ENCODE measurements around the gene SMAD3. TPM values are rescaled to one million over a fixed set of nuclear protein-coding genes. Genes with fewer than 3 reads are reported as not detected.

SMAD3 gene
- total and polyA plus RNA-seq, 10 of the 15 experiments (the other 5 are each of a cell fraction or from before 2014, with no cell fraction given) = 5.6 to 43.2 (median 16.0) TPM

DNA sequence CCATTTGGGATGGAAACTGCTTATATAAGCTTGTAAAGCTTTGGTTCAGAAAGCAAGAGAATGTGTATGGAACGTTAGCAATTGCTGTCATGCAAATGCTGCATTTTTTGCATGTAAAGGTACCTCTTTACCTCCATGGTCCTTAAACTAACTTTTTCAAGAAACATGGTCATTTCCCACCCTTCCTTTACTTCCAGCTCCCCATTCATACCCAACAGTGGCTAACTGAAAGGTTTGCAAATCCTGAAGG lies 84.3 kb downstream of the SMAD3 start (continued):
- TF ChIP-seq, protein P1, sequence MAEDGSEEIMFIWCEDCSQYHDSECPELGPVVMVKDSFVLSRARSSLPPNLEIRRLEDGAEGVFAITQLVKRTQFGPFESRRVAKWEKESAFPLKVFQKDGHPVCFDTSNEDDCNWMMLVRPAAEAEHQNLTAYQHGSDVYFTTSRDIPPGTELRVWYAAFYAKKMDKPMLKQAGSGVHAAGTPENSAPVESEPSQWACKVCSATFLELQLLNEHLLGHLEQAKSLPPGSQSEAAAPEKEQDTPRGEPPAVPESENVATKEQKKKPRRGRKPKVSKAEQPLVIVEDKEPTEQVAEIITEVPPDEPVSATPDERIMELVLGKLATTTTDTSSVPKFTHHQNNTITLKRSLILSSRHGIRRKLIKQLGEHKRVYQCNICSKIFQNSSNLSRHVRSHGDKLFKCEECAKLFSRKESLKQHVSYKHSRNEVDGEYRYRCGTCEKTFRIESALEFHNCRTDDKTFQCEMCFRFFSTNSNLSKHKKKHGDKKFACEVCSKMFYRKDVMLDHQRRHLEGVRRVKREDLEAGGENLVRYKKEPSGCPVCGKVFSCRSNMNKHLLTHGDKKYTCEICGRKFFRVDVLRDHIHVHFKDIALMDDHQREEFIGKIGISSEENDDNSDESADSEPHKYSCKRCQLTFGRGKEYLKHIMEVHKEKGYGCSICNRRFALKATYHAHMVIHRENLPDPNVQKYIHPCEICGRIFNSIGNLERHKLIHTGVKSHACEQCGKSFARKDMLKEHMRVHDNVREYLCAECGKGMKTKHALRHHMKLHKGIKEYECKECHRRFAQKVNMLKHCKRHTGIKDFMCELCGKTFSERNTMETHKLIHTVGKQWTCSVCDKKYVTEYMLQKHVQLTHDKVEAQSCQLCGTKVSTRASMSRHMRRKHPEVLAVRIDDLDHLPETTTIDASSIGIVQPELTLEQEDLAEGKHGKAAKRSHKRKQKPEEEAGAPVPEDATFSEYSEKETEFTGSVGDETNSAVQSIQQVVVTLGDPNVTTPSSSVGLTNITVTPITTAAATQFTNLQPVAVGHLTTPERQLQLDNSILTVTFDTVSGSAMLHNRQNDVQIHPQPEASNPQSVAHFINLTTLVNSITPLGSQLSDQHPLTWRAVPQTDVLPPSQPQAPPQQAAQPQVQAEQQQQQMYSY (CRISPR knock-in tag; IDR thresholded peaks at IDR 0.05) = no peak
- TF ChIP-seq SPI1 (IDR thresholded peaks at IDR 0.05; ENCODE audit: borderline replicate concordance, insufficient read depth, low read depth, low read length) = no peak

DNA sequence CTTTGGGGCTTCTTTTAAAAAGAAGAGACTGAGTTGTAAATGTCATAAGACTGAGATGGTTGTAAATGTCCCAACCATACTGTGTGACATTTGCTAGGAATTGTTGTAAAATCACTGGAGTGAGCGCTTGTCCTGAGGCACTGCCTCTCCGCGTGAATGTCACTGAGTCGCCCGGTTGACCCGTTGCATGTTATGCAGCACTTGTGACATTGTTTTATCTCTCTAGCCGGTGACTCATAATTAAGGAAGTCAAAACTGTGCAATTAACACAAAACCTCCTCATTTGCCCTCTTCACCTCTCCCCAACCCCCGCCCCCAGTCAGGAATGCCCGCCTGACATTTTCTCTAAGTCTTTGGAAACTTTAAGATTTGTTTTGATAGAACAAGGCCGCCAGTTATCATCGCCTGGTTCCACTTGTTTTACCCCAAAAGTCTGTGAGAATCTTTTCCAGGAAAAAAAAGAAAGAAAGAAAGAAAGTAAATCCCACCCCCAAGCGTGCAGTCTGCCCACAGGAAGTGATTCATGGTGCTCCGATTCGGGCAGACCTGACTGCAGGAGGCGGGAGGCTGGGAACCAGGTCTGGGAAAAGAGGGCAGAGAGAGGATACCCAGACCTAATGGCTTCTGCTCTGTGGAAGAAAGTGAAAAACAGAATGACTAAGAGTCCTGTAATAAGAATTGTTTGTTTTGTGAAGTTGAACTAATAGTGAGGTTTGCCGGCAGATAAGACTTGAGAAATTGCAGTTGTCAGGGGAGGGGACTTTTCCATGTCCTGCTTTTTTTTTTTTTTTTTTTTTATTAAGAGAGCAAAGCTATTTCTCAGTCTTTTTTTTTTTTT lies 84.8 kb downstream of the SMAD3 start:
- Histone ChIP-seq H3K27ac (ENCODE audit: control insufficient read depth, insufficient read depth) (peak overlapping the region; percentile 41), H2AFZ (ENCODE audit: control insufficient read depth, low read depth, low read length) (no peak overlapping the region), H4K20me1 (ENCODE audit: control insufficient read depth, insufficient read depth) (peaks cover 6% of the 10 kb centered on the region), H3K9ac (ENCODE audit: control insufficient read depth, insufficient read depth, low read length) (no peak overlapping the region), H3K27me3 (replicated peaks in 1 of 2; ENCODE audit: control insufficient read depth in 2 of 2, insufficient read depth in 2 of 2, low read length in 1 of 2) (no peaks in the 10 kb centered on the region), H3K4me2 (ENCODE audit: control insufficient read depth, insufficient read depth) (peak overlapping the region; percentile 35), H3K4me1 (ENCODE audit: control insufficient read depth, insufficient read depth, low read length) (peaks cover 17% of the 10 kb centered on the region), H3K9me3 (replicated peaks; ENCODE audit: control insufficient read depth, insufficient read depth, low read length) (no peaks in the 10 kb centered on the region; the same call in 2 of the 3 replicates), H3K4me3 (no peak overlapping the region), H3K79me2 (ENCODE audit: control insufficient read depth, insufficient read depth, low read length) (peaks cover 30% of the 10 kb centered on the region), H3K36me3 (ENCODE audit: control insufficient read depth in 2 of 2, insufficient read depth in 2 of 2, low read length in 1 of 2) (peaks cover 0 to under 1% of the 10 kb centered on the region in 2 experiments)
- ATAC-seq = peak; percentile 80
- FAIRE-seq = no peak
- ChIA-PET POLR2A (interaction anchor here (0.7 to 1.8 kb wide), 4 partner anchors 9 to 18 kb away, joined by 3 to 6 read pairs (median 4); no protein-coding TSS in a partner anchor), CTCF (interaction anchor here (0.8 kb wide), 1 partner anchor 60 kb away, joined by 5 read pairs; no protein-coding TSS in a partner anchor), RAD21 (ENCODE audit: unreplicated experiment) (interaction anchor here (0.6 to 2.1 kb wide), 4 partner anchors 16 to 47 kb away, joined by 4 to 6 read pairs (median 5); no protein-coding TSS in a partner anchor), SMC1A (ENCODE audit: uncharacterized antibody, unreplicated experiment) (interaction anchor here (0.7 to 2.3 kb wide), 8 partner anchors 10 to 49 kb away, joined by 3 to 10 read pairs (median 4); no protein-coding TSS in a partner anchor)
- in situ Hi-C loops (cut with MboI) = no loop called here
- 54% methylated on average over 16 of the region's 16 CpGs for WGBS (ENCODE audit: insufficient coverage, insufficient replicate concordance, low lambda C conversion rate, missing lambda C conversion rate)
- intact Hi-C loops (cut with micrococcal nuclease; ENCODE audit: unreplicated experiment) = no loop called here
- peak; percentile 51 for DNase-seq (ENCODE audit: low read depth, low spot score)
- no TSS peak for BruUV-seq (replicated peaks)
- TF ChIP-seq TCF12 (IDR thresholded peaks at IDR 0.05; ENCODE audit: low read depth, low read length) (0 out of 2 replicates have a peak, but pooled peaks have one; percentile 12), IKZF2 (IDR thresholded peaks at IDR 0.05) (peak; percentile 81 to 85), HDAC6 (IDR thresholded peaks at IDR 0.05; ENCODE audit: unreplicated experiment) (no peak), BHLHE40 (IDR thresholded peaks at IDR 0.05; ENCODE audit: borderline replicate concordance in 1 of 2, low read depth in 2 of 2, low read length in 1 of 2) (peak; percentile 42 to 43; a peak in 1 of 4 replicates), MTA2 (IDR thresholded peaks at IDR 0.05; ENCODE audit: low read depth) (peak; percentile 60)
- TF ChIP-seq, protein P2, sequence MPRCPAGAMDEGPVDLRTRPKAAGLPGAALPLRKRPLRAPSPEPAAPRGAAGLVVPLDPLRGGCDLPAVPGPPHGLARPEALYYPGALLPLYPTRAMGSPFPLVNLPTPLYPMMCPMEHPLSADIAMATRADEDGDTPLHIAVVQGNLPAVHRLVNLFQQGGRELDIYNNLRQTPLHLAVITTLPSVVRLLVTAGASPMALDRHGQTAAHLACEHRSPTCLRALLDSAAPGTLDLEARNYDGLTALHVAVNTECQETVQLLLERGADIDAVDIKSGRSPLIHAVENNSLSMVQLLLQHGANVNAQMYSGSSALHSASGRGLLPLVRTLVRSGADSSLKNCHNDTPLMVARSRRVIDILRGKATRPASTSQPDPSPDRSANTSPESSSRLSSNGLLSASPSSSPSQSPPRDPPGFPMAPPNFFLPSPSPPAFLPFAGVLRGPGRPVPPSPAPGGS (IDR thresholded peaks at IDR 0.05; ENCODE audit: borderline replicate concordance, insufficient read depth, low read depth, low read length, poor library complexity, severe bottlenecking) = peak; percentile 21
- TF ChIP-seq, protein P1 (CRISPR knock-in tag; IDR thresholded peaks at IDR 0.05) = no peak
